ENCODE results near the gene ACTL9.

Gene ACTL9

DNA sequence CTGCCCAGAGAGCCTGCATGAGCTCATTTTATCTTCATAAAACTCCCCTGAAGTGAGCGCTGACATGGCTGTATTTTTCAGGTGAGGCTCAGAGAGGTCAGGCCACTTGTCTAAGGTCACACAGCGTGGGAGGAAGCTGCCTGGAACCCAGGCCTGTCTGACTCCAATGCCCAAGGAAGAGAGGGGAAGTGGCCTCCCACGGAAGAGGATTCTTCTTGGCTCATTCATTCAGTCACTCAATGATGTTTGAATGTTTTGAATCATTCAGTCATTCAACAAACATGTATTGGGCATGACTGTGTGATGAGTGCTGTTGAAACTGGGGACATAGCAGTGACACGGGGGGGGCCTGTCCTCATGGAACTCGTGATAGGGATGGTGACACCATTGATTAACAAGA is 12.0 kb downstream of the ACTL9 start:
- no peak for DNase-seq (ENCODE audit: low read depth)

DNA sequence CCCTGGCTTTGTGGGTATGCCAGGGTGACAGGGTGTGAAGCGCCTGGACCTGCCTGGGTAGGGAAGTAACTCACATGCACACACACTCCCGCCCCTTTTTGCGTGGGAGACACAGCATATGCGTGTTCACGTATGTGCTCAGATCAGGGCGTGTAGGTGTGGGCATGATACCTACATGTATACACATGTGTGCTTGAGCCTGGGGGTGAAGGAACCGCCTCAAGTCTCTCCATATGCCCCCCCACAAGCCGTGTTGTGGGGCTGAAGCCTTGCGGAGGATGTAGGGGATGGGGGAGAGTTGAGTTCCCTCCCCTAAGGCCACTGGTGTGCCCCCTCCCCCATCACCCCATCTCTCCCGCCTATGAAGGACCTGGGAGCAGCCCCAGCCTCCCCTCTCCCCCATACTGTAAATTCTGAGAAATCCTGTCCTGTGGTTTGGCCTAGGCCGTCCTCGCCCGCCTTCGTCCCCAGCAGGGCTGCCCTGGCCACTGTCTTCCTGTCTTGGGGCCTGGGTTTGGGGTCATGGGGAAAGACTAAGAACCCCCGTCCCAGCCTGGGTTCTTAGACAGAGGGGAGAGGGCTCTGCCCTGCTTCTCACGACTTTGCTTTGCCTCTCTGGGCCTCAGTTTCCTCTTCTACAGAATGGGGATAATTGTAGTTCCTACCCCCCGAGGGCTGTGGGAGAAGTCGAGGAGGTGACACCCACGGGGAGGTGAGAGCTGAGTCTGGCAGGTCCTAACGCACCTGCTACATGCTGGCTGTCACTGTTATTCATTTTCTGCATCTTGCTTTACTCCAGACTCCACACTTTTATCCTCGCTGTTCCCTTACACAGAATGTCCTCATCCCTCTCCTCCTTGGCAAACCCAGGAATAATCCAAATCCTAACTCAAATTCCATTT is 14.3 kb downstream of the ACTL9 start:
- no peak for DNase-seq (ENCODE audit: low read depth)

- DNase-seq (ENCODE audit: low read depth), result no peak
These were observed 15.7 kb downstream of the ACTL9 start for GRCh38 chr19:8682931-8683330.

DNA sequence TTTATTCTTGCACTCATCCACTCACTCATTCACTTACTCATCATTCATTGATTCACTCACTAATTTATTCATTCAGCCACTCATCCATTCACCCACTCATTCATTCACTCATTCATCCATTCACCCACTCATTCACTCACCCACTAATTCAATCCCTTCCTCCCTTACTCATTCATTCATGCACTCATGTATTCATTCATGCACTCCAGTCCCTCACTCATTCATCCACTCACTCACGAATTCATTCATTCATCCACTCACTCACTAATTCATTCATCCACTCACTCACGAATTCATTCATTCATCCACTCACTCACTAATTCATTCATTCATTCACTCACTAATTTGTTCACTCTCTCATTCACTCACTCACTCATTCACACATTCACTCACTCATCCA is 16.1 kb downstream of the ACTL9 start:
- DNase-seq (ENCODE audit: low read depth), result no peak

- no peak for DNase-seq (ENCODE audit: low read depth)
These were observed 17.1 kb downstream of the ACTL9 start for GRCh38 chr19:8681345-8682029.

DNA sequence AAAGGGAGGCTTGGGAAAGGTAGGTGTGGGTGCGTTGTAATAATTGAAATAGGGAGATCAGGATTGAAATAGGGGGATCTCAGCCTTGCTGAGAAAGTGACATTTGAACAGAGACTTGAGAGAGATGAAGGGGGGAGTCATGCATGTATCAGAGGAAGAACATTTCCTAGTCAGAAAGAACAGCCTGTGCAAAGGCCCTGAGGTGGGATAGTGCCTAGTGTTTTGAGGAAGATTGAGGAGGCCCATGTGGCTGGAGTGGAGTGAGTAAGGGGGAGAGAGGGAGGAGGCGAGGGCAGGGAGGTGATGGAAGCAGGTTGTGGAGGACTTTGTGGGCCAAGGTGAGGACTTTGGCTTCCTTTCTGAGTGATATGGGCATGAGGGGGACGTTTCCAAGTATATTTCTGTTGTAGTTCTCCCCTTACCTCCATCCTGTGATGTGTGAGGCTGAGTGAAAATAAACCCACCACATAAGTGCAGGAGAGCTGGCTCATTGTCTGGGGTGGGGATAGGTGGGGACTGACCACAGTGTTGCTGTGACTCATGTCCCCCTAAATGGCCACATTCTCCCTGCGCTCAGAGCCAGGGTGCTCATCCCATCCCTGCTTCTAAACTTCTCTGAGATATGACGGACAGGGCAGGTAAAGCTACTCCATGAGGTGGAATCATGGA is 17.8 kb downstream of the ACTL9 start:
- DNase-seq (ENCODE audit: low read depth), result no peak

DNA sequence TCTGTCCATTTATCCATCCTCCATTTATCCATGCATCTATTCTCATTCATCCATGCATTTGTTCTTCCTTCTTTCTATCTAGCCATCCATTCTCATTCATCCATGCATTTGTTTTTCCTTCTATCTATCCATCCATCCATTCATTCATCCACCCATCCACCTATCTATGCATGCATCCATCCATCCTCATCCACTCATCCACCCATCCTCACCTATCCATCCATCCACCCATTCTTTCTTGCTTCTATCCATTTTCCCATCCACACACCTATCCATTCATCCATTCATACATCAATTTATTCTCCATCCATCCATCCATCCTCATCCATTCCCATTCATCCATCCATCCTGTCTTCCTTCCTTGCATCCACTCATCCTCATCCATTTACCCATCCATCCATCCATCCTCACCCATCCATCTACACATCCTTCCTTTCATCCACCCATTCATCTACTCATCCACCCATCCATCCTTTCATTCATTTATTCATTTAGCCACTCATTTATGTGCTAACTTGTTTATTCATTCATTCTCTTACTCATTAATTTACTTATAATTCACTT is 20.3 kb downstream of the ACTL9 start:
- DNase-seq (ENCODE audit: low read depth), result no peak

GRCh38 chr19:8675066-8675465 is 23.5 kb downstream of the ACTL9 start:
- no peak for DNase-seq (ENCODE audit: low read depth)

- no peak for DNase-seq (ENCODE audit: low read depth)
These were observed 25.2 kb downstream of the ACTL9 start for GRCh38 chr19:8673276-8673891.

GRCh38 chr19:8666814-8667405 is 31.7 kb downstream of the ACTL9 start:
- DNase-seq (ENCODE audit: low read depth), result no peak

GRCh38 chr19:8665468-8666213 is 33.0 kb downstream of the ACTL9 start:
- DNase-seq (ENCODE audit: low read depth), result no peak

DNA sequence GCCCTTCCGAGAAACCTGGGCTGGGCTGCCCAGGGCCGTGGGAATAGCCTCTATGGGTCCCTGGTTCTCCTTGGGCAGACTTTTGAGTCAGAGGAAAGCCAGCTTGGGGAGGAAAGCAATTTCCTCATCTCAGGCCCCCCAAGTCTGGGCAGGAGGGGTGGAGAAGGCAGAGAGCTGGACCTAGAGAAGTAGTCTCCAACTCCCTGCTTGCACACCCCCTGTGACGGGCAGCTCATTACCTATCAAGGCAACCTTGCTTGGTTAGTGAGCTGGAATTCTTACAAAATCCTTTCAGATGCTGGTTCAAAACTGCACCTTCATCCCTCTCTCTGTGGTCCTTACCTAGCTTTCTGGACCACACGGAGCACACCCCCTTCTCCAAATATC is 33.9 kb downstream of the ACTL9 start:
- no peak for DNase-seq (ENCODE audit: low read depth)

- DNase-seq (ENCODE audit: low read depth), result no peak
These were observed 34.5 kb downstream of the ACTL9 start for GRCh38 chr19:8663920-8664670.

- DNase-seq (ENCODE audit: low read depth), result no peak
These were observed 36.3 kb downstream of the ACTL9 start for GRCh38 chr19:8662263-8662662.

DNA sequence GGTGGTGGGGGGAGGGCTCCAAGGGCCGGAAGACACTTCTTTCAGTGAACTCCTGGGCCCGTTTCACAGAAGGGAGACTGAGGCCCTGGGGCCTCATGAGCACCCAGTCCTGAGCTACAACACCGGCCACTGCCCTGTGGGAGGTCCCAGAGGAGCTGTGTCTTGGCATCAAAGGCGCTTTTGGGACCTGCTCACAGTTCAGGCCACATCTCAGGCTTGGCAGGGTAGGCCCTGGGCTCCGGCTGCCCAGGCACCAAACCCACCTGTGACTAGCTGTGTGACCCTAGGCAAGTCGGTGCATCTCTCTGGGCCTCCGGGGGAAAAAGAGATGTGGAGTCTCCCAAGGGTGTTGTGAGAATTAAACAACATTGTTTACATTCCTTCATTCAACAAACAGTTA is 38.7 kb downstream of the ACTL9 start:
- no peak for DNase-seq (ENCODE audit: low read depth)

- DNase-seq (ENCODE audit: low read depth), result no peak
These were observed 40.7 kb downstream of the ACTL9 start for GRCh38 chr19:8657869-8658268.

DNA sequence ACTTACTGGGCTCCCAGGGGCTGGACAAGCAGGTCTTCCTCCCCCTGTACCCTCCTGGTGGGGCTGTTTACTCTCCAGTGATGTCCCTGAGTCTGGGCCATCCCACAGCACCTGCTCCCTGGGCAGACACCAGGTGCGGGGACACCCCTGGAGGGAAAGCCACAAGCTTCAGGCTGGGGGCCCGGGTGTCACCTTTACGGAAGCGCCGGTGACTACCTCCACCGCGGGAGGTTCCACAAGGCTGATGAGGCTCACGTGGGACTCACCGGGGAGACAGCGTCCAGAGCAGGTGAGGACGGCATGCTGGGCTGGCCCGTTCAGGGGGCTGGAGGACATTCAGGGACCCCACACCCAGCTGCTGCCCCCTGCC is 43.3 kb downstream of the ACTL9 start:
- peak; percentile 9 for DNase-seq (ENCODE audit: low read depth)

DNA sequence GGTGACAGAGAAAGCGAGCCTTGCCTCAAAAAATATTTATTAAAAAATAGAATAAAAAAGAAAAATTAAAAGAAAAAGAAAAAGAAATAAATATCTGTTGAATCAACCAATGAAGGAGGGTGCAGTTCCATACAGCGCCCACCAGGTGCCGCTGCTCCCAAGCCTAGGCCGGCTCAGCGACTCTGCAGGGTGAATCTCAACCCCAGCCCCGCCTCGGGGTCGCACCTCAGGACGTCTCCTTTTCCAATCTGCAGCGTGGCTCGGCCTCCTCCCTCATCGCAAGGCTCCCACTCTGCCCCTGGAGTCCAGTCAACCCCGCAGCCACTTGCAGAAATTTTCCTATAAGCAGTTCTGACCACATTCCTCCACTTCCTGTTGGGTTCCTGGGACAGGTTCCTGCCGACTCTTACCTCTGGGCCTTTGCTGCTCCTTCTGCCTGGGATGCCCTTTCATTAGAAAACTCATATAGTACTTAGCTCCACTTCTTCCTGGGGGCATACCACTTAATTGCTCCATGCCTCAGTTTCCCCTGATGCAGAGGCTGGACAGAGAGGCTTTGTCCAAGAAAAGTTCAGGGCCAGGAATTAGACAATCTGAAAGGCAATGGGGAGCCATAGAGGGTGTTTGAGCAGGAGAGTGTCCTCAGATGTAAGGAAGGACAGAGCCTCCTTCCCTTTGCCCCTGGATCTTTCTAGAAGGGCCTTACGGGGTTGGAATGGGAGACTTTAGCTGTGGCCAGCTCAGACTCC is 43.8 kb downstream of the ACTL9 start:
- DNase-seq (ENCODE audit: low read depth), result peak; percentile 52

DNA sequence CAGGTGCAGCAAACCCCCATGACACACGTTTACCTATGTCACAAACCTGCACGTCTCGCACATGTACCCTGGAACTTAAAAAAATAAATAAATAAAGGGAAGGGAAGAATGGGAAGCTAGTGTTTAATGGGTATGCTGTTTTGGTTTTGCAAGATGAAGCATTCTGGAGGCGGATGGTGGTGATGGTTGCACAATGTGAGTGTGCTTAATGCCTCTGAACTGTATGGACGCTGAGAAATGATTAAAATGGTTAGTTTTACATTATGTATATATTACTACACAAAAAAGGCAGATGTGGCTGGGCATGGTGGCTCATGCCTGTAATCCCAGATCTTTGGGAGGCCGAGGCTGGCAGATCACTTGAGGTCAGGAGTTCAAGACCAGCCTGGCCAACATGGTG is 50.4 kb downstream of the ACTL9 start:
- no peak for DNase-seq (ENCODE audit: low read depth)

Measured in stimulated activated CD4-positive, alpha-beta T cell treated with anti-CD3 and anti-CD28 coated beads, Interleukin-2, amount 100 ng/mL, for 4 hours (primary cell).